Transverse colon (tissue), 3 donors: ENCODE results near the gene KCNA2.

Experiments used
- POLR2A ChIP-seq: fragments of 450-650 bp; IDR thresholded peaks from one replicate; pipeline ENCODE4 v1.6.1; 2016; ENCODE audit warnings: antibody characterized with exemption, mild to moderate bottlenecking, moderate library complexity
- TF ChIP-seq, protein P1 (sequence below), 5 experiments: fragments of 200-600 bp in 3 of 5; fragments of 450-650 bp in 2 of 5; sonication (generic) in 3 of 5; IDR thresholded peaks; 1 replicate in 2 of 5; 2 replicates in 3 of 5; pipeline ENCODE4 v1.5.1; 2016 to 2017; ENCODE audit warnings: antibody characterized with exemption in 5 of 5, inconsistent platforms in 3 of 5, mild to moderate bottlenecking in 2 of 5, moderate library complexity in 1 of 5

DNA sequence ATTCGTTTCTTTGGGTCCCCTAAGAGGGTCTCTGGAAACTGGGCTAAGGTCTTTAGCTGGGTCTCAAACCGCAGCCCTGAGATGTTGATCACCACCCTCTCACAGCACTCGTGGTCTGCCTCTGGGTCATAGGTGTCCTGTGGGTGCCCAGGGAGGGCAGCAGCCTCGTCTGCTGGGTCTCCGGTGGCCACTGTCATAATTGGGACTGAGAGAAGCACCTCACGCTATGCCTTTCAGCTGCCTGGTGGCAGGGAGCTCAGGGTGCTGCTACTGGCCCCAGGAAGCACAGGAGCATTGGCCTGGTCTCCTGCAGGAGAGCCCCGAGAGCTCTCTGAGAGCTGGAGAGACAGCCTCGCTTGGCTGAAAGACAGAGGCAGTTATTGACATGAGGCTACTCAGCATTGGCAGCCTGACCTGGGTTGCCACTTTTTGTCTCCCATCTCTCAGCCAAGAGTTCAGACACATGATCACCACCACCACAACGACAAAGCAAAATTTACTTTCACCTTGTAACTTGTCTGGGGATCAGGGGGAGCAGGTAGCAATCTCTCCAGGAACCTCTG is 1.5 kb downstream of the KCNA2 start:
- no peak for TF ChIP-seq POLR2A
- TF ChIP-seq, protein P1, sequence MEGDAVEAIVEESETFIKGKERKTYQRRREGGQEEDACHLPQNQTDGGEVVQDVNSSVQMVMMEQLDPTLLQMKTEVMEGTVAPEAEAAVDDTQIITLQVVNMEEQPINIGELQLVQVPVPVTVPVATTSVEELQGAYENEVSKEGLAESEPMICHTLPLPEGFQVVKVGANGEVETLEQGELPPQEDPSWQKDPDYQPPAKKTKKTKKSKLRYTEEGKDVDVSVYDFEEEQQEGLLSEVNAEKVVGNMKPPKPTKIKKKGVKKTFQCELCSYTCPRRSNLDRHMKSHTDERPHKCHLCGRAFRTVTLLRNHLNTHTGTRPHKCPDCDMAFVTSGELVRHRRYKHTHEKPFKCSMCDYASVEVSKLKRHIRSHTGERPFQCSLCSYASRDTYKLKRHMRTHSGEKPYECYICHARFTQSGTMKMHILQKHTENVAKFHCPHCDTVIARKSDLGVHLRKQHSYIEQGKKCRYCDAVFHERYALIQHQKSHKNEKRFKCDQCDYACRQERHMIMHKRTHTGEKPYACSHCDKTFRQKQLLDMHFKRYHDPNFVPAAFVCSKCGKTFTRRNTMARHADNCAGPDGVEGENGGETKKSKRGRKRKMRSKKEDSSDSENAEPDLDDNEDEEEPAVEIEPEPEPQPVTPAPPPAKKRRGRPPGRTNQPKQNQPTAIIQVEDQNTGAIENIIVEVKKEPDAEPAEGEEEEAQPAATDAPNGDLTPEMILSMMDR (IDR thresholded peaks at IDR 0.05): no peak
